ENCODE results near the gene TIMP1. TPM values are rescaled to one million over a fixed set of nuclear protein-coding genes. Genes with fewer than 3 reads are reported as not detected.
A peak's percentile ranks its signal among the peaks of the same experiment; 100 is the strongest.

TIMP1 gene
- total RNA-seq, 1 donor from 2014 or later, result 21.6 TPM

DNA sequence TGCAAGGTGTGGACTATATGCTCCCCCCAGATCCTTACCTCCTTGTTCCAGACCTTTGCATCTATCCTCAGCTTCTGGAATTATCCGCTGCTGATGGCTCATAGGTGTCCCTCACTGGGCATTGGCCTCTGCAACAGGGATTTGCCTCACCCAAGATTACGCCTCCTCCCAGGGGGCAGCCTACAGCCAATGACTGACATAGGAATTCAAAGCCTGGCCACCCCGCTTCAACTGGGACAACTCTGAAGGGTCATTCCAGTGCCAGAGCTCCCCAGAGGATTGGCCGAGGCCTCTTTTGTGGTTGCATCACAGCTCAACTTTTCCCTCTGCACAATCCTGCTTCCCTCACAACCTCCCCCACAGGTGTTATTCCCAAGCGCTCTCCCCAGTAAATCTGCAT is 32.4 kb downstream of the TIMP1 start:
- Histone ChIP-seq H3K9me3 (ENCODE audit: low read depth) (no peaks in the 10 kb centered on the region), H3K36me3 (no peaks in the 10 kb centered on the region), H4K20me1 (ENCODE audit: low read depth) (no peaks in the 10 kb centered on the region), H3K4me1 (no peaks in the 10 kb centered on the region), H3K27me3 (peaks cover 7% of the 10 kb centered on the region), H2AFZ (replicated peaks) (no peak overlapping the region), H3F3A (ENCODE audit: low read depth) (no peaks in the 10 kb centered on the region), H3K27ac (no peak overlapping the region), H3K4me3 (no peak overlapping the region), H3K9ac (no peak overlapping the region), H3K79me2 (ENCODE audit: low read depth) (no peaks in the 10 kb centered on the region), H3K4me2 (no peak overlapping the region)
- DNase-seq (ENCODE audit: low spot score), result no peak
- no peak overlapping the region for H3K4me3 Mint-ChIP-seq
- TF ChIP-seq, protein P1, sequence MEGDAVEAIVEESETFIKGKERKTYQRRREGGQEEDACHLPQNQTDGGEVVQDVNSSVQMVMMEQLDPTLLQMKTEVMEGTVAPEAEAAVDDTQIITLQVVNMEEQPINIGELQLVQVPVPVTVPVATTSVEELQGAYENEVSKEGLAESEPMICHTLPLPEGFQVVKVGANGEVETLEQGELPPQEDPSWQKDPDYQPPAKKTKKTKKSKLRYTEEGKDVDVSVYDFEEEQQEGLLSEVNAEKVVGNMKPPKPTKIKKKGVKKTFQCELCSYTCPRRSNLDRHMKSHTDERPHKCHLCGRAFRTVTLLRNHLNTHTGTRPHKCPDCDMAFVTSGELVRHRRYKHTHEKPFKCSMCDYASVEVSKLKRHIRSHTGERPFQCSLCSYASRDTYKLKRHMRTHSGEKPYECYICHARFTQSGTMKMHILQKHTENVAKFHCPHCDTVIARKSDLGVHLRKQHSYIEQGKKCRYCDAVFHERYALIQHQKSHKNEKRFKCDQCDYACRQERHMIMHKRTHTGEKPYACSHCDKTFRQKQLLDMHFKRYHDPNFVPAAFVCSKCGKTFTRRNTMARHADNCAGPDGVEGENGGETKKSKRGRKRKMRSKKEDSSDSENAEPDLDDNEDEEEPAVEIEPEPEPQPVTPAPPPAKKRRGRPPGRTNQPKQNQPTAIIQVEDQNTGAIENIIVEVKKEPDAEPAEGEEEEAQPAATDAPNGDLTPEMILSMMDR (IDR thresholded peaks at IDR 0.05), result no peak
- TF ChIP-seq EZH2 (IDR thresholded peaks at IDR 0.05) (no peak), EZH2phosphoT487 (IDR thresholded peaks at IDR 0.05) (no peak)
- H3K27ac Mint-ChIP-seq, result no peak overlapping the region
- H3K27me3 Mint-ChIP-seq (ENCODE audit: insufficient read depth, low read depth), result peaks cover 12% of the 10 kb centered on the region
- peaks cover 3% of the 10 kb centered on the region for H3K4me1 Mint-ChIP-seq
- no peaks in the 10 kb centered on the region for H3K36me3 Mint-ChIP-seq
- H3K9me3 Mint-ChIP-seq, result peaks cover 16% of the 10 kb centered on the region

DNA sequence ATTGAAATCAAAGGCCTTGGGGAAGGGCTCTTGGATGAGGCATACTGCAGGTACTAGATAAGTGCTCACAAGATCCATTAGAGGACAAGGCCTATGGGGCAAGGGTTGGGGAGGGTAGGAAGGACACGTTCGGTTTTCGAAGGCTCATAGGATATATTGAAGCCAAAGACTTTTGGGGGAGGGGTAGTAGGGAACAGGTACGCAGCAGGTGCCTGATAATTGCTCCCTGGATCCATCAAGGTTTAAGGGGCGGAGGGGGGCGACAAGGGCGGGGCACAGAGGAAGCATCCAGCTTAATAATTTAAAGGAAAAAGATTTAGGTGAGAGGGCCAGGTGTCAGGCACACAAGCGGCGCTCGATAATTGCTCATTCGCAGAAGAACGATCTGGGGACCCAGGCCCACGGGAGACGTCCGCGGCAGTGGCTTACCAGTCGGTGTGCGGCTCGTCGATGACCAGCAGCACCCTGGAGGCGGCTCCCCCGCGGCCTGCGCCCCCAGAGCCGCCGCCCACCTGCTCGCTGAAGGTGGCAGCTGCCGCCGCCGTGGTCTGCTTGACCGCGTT is 36.8 kb downstream of the TIMP1 start:
- H3K4me2 ChIP-seq, result peak overlapping the region; percentile 62
- no peaks in the 10 kb centered on the region for H3K36me3 ChIP-seq
- TF ChIP-seq EZH2 (IDR thresholded peaks at IDR 0.05), result no peak
- TF ChIP-seq, protein P1 (IDR thresholded peaks at IDR 0.05), result no peak
- Mint-ChIP-seq H3K27me3 (ENCODE audit: insufficient read depth, low read depth) (peaks cover 32% of the 10 kb centered on the region), H3K27ac (no peak overlapping the region), H3K36me3 (no peaks in the 10 kb centered on the region), H3K4me1 (peaks cover 3% of the 10 kb centered on the region), H3K9me3 (peaks cover 12% of the 10 kb centered on the region), H3K4me3 (peak overlapping the region; percentile 75)
- H3K9ac ChIP-seq, result no peak overlapping the region
- H3F3A ChIP-seq (ENCODE audit: low read depth), result no peaks in the 10 kb centered on the region
- H3K27ac ChIP-seq, result no peak overlapping the region
- H2AFZ ChIP-seq (replicated peaks), result no peak overlapping the region
- no peaks in the 10 kb centered on the region for H3K9me3 ChIP-seq (ENCODE audit: low read depth)
- no peaks in the 10 kb centered on the region for H4K20me1 ChIP-seq (ENCODE audit: low read depth)
- peak overlapping the region; percentile 38 for H3K4me3 ChIP-seq
- H3K79me2 ChIP-seq (ENCODE audit: low read depth), result no peaks in the 10 kb centered on the region
- no peaks in the 10 kb centered on the region for H3K4me1 ChIP-seq
- no peak for DNase-seq (ENCODE audit: low spot score)
- H3K27me3 ChIP-seq, result peaks cover 7% of the 10 kb centered on the region

DNA sequence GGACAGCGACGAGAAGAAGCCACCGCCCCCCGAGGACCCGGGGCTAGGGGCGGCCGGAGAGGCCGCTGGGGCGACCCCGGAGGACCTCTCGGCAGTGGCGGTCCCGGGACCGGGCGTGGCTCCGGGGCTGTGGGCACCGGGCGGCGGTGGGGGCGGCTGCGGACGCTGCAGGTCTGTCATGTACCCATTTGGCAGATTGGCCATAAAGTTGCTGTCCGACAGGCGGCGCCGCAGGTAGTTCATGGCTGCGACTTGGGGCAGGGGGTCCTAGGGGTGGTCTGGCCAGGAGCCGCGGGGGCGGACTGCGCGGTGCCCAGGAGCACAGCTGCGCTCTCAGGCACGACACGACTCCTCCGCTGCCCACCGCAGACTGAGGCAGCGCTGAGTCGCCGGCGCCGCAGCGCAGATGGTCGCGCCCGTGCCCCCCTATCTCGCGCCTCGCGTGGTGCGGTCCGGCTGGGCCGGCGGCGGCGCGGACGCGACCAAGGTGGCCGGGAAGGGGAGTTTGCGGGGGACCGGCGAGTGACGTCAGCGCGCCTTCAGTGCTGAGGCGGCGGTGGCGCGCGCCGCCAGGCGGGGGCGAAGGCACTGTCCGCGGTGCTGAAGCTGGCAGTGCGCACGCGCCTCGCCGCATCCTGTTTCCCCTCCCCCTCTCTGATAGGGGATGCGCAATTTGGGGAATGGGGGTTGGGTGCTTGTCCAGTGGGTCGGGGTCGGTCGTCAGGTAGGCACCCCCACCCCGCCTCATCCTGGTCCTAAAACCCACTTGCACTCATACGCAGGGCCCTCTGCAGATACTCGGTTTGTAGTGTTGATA is 37.5 kb downstream of the TIMP1 start, which contains the start of gene SYN1:
Gene SYN1 (minus strand): TSS at position 372 of the 817 bp plus-strand sequence. CDS start 129 bp downstream, at position 243.
- H3K4me3 Mint-ChIP-seq, result peak within 1 kb of the TSS; percentile 75
- no peaks in the 10 kb centered on the region for H3F3A ChIP-seq (ENCODE audit: low read depth)
- H4K20me1 ChIP-seq (ENCODE audit: low read depth), result no peaks in the 10 kb centered on the region
- no peak within 1 kb of the TSS for H3K27ac Mint-ChIP-seq
- peaks cover 32% of the 10 kb centered on the region for H3K27me3 Mint-ChIP-seq (ENCODE audit: insufficient read depth, low read depth)
- no peak within 1 kb of the TSS for H3K9ac ChIP-seq
- peak within 1 kb of the TSS; percentile 38 for H3K4me3 ChIP-seq
- H3K9me3 ChIP-seq (ENCODE audit: low read depth), result no peaks in the 10 kb centered on the region
- peaks cover 7% of the 10 kb centered on the region for H3K27me3 ChIP-seq
- H2AFZ ChIP-seq (replicated peaks), result no peak within 1 kb of the TSS
- H3K27ac ChIP-seq, result no peak within 1 kb of the TSS
- peak within 1 kb of the TSS; percentile 62 for H3K4me2 ChIP-seq
- H3K9me3 Mint-ChIP-seq, result peaks cover 15% of the 10 kb centered on the region
- H3K4me1 ChIP-seq, result no peaks in the 10 kb centered on the region
- H3K36me3 Mint-ChIP-seq, result no peaks in the 10 kb centered on the region
- TF ChIP-seq EZH2 (IDR thresholded peaks at IDR 0.05), result no peak
- no peak for TF ChIP-seq EZH2phosphoT487 (IDR thresholded peaks at IDR 0.05)
- TF ChIP-seq, protein P1 (IDR thresholded peaks at IDR 0.05), result peak; percentile 9
- peaks cover 3% of the 10 kb centered on the region for H3K4me1 Mint-ChIP-seq
- DNase-seq (ENCODE audit: low spot score), result peak; percentile 93
- no peaks in the 10 kb centered on the region for H3K36me3 ChIP-seq
- H3K79me2 ChIP-seq (ENCODE audit: low read depth), result no peaks in the 10 kb centered on the region

Measured in neural progenitor cell (in vitro differentiated cells).